Mucosa of rectum (tissue), 2 donors: ENCODE data around the gene TADA2B.

Experiments
- H3K27ac ChIP-seq, 2 donors: one replicate each; pipeline ENCODE4 v1.7.0; 2013; ENCODE audit warnings: inconsistent platforms in 2 of 2, low read depth in 2 of 2, low read length in 2 of 2
- H3K27me3 ChIP-seq, 2 donors: one replicate each; pipeline ENCODE4 v1.7.0; 2013; ENCODE audit warnings: low read length in 2 of 2; ENCODE audit not compliant: control insufficient read depth in 2 of 2, insufficient read depth in 2 of 2
- H3K36me3 ChIP-seq, 2 donors: one replicate each; pipeline ENCODE4 v1.7.0; 2013; ENCODE audit warnings: low read length in 2 of 2; ENCODE audit not compliant: control insufficient read depth in 2 of 2, insufficient read depth in 2 of 2
- H3K4me1 ChIP-seq, 2 donors: one replicate each; pipeline ENCODE4 v1.7.0; 2013; ENCODE audit warnings: low read length in 2 of 2, mild to moderate bottlenecking in 1 of 2; ENCODE audit not compliant: control insufficient read depth in 2 of 2, insufficient read depth in 2 of 2
- H3K4me3 ChIP-seq, 2 donors: one replicate each; pipeline ENCODE4 v1.7.0; 2013; ENCODE audit warnings: low read length in 2 of 2
- H3K9ac ChIP-seq, 2 donors: one replicate each; pipeline ENCODE4 v1.7.0; 2013; ENCODE audit warnings: low read length in 2 of 2, low read depth in 1 of 2, mild to moderate bottlenecking in 1 of 2
- H3K9me3 ChIP-seq, 2 donors: one replicate each; pipeline ENCODE4 v1.7.0; 2013; ENCODE audit warnings: low read length in 2 of 2; ENCODE audit not compliant: control insufficient read depth in 2 of 2
- donor health status: healthy.
- donor health status: Normal muscosa, but diverticular disease.

TADA2B gene

DNA sequence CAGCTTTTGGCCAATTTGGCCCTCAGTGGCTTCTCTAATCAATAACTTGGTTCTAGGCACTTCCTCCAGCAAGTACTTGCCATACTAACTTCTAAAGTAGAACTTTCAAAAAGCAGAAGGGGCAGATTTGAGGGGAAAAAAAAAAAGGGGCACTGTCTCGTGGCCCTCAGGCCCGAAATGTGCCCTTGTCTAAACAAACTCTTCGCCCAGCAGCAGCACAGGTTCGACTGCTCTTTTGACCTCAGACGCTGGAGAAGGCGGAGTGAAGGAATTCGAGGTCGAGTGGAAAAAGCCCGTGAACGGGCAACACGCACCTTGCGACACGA is 23.9 kb downstream of the TADA2B start:
- peak overlapping the region; percentile 89 to 90 for H3K4me3 ChIP-seq
- H3K36me3 ChIP-seq = peaks cover 11 to 20% of the 10 kb centered on the region in 2 donors
- no peaks in the 10 kb centered on the region for H3K9me3 ChIP-seq
- H3K4me1 ChIP-seq = peaks cover 11 to 17% of the 10 kb centered on the region in 2 donors
- no peaks in the 10 kb centered on the region for H3K27me3 ChIP-seq
- H3K9ac ChIP-seq = peak overlapping the region; percentile 66 to 84
- peak overlapping the region; percentile 74 to 86 for H3K27ac ChIP-seq

DNA sequence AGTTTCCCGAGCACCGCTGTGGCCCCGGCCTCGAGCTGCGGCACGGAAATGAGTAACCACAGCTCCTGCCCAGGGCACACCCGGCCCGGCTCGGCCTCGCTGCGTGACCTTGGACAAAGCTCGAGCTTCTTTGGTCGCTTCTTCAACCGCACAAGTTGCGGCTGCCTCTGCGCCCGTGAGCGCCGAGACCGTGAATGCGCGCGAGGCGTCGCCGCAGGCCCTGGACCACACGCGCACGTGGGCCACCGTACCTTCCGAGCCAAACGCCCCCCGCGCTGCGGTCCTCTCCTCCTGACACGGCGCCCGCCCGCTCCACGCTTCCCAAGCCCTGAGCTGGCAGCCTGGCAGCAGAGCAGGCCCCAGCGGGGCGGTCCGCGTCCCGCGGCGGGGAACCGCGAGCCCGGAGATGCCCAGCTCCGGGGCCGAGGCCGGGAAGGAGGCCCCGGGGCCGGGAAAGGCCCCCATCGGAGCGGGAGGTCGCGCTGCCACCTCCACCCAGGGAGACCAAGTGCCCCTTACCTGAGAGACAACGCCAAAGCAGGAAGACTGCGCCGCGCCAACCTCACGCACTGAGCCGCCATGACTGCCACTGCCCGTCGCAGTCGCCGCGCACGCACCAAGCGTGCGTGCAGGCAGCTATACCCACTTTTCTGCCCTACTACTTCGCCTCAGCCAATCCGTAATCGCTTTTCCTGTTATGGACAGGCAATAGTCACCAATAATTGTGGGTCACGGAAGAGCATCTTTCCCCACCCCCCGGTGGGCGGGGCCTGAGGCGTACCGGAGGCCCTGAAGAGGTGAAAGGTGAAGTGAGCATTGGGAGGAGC is 24.5 kb downstream of the TADA2B start, which contains the start of gene GRPEL1:
Gene GRPEL1 (minus strand): TSS at position 613 of the 827 bp plus-strand sequence. CDS start 32 bp downstream, at position 581.
- Histone ChIP-seq H3K4me3 (peak within 1 kb of the TSS; percentile 89 to 90), H3K9ac (peak within 1 kb of the TSS; percentile 72 to 84), H3K27ac (peak within 1 kb of the TSS; percentile 84 to 94), H3K36me3 (peaks cover 10 to 18% of the 10 kb centered on the region in 2 donors), H3K4me1 (peaks cover 11 to 17% of the 10 kb centered on the region in 2 donors), H3K9me3 (no peaks in the 10 kb centered on the region), H3K27me3 (no peaks in the 10 kb centered on the region)

DNA sequence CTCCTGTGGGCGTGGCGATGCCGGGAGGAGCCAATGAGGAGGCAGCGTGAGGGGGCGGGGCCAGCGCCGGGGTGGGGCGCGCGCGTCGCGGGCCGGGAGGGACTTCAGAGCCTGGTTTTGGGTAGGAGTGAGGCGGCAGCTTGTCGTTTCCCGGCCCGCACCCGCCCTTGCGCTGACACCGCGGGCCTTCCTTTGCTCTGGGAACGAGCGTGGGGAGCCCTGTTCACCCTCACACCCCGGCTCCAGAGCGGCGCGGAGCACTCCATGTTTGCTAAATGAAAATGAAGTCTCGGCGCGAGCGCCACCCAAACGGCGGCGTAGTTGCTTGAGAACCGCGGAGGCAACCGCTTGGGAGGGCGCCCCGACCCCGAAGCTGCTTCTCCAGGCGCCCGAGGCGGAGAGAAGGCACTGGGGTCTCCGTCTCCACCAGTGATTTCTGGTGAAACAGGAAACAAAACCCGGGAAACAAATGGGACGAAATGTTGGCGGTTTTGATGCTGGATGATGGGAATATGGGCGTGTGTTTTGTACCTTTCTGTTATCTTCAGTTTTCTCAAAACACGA is 25.2 kb downstream of the TADA2B start:
- H3K9me3 ChIP-seq = no peaks in the 10 kb centered on the region
- H3K27ac ChIP-seq = peak overlapping the region; percentile 84 to 94
- H3K27me3 ChIP-seq = no peaks in the 10 kb centered on the region
- H3K36me3 ChIP-seq = peaks cover 7 to 13% of the 10 kb centered on the region in 2 donors
- H3K9ac ChIP-seq = peak overlapping the region; percentile 72 to 82
- peak overlapping the region; percentile 64 to 89 for H3K4me3 ChIP-seq
- H3K4me1 ChIP-seq = peaks cover 11 to 17% of the 10 kb centered on the region in 2 donors

DNA sequence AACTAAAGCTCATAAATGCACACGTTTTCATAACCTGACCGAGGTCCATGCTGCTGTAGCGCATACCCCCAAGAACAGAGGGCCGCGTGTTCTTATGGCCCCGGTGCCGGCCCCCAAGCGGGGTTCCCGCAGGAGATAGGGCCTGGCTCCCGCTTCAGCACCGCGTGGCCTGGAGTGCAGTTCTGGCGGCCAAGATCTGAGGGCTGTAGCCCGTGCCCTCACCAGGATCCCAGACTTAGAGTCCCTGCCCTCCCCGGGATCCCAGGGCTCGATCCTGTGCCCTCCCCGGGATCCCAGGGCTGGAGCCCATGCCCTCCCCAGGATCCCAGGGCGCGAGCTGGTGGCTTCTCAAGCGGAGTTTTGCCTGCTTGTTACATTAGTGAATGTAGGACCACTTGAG is 25.7 kb downstream of the TADA2B start:
- no peaks in the 10 kb centered on the region for H3K27me3 ChIP-seq
- peak overlapping the region in 1 of 2 donors; percentile 94 for H3K27ac ChIP-seq
- H3K4me3 ChIP-seq = peak overlapping the region; percentile 64 to 81
- H3K9me3 ChIP-seq = no peaks in the 10 kb centered on the region
- H3K4me1 ChIP-seq = peaks cover 11 to 17% of the 10 kb centered on the region in 2 donors
- H3K9ac ChIP-seq = peak overlapping the region; percentile 72 to 82
- H3K36me3 ChIP-seq = peaks cover 2 to 8% of the 10 kb centered on the region in 2 donors

DNA sequence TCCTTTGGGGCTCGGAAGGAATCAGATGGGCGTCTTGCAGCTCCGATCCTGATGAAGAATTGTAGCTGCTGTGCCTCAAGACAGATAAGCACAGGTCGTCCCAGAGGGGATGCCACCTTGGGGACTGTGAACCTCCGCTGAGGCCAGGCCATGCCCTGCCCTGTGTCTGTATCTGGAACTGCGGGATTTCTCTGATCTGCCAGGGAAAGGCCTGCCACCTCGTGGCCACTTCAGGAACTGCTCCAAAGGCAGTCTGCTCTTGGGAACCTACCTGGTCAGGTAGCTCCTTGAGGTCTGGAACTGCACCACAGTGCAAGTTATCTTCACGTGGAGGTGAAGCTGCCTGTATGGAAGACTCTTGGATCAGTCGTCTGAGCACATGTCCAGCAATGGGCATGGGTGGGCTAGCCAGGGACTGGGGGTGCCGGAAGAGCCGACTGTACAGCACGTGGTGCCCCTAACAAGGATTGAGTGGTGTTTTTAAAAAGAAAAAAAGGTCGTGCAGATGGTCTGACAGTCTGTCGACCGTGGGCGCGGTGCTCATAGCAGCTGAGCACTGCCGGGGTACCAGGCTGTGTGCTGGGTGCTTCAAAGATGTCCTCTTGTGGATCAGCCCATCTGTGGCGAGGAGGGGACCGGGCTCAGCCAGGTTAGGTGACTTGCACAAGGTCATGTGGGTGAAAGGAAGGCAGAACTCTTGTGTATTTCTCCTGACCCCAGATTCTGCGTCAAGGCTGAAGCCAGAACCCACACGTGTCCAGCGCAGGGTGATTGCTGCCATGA is 27.7 kb downstream of the TADA2B start:
- Histone ChIP-seq H3K27ac (no peak overlapping the region), H3K36me3 (no peaks in the 10 kb centered on the region), H3K9me3 (no peaks in the 10 kb centered on the region), H3K9ac (no peak overlapping the region), H3K27me3 (no peaks in the 10 kb centered on the region), H3K4me1 (peaks cover 11 to 17% of the 10 kb centered on the region in 2 donors), H3K4me3 (no peak overlapping the region)

DNA sequence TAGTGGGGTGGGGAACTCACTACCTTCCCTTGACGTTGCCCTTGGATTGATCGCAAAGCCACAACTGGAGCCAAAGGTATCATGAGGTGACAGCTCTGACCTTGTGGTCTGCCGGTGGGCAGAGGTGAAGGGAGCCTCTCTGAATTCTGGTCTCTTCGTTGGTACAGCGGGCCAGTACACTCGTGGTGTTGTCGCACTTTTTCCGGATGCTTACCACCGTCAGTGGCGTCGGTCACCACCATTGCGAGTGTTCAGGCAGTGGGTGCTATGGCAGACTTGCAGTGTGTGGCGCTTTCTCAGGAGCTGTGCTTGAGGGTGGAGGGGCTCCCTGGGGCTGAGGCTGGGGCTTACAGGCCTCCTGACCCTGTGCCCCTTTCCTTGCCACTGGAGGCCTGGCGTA is 29.9 kb downstream of the TADA2B start:
- H3K27me3 ChIP-seq = no peaks in the 10 kb centered on the region
- H3K9me3 ChIP-seq = no peaks in the 10 kb centered on the region
- no peak overlapping the region for H3K27ac ChIP-seq
- H3K9ac ChIP-seq = no peak overlapping the region
- no peak overlapping the region for H3K4me3 ChIP-seq
- no peaks in the 10 kb centered on the region for H3K36me3 ChIP-seq
- H3K4me1 ChIP-seq = peaks cover 0 to 7% of the 10 kb centered on the region in 2 donors

DNA sequence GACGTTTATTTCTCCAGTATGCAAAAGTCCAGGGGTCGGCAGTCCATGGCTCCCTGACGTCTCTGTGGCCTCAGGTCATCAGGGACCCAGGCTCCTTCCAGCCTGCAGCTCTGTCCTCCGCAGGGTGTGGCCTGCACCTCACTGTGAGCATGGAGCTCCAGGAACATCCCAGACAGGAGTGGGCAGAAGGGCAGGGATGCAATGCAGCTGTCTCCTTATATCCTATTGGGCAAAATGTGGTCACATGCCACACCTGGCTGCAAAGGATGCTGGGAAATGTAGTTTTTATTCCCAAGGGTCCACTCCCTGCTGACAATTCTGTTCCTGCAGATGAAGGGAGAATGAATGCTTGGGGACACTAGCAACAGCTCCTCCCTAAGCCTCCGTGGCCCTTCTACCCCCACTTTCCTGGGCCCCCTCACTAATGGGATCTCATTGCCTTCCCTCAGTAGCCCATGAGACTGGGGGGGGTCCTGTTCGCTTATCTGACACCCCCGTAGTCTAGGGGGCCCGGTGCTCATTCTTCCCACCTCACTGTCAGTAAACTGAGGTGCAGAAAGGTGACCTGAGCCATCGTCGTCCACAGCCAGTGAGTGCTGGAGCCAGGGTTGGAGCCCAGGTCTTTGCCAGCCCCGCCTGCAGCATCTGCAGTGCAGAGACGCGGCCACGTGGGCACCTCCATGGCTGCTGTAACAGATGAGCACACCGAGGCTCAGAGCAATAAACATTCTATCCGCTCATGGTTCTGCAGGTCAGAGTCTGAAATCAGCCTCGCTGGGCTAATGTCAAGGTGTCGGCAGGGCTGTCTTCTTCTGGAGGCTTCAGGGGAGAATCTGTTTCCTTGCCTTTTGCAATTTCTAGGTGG is 30.6 kb downstream of the TADA2B start:
- Histone ChIP-seq H3K27me3 (no peaks in the 10 kb centered on the region), H3K4me1 (peaks cover 0 to 4% of the 10 kb centered on the region in 2 donors), H3K27ac (no peak overlapping the region), H3K36me3 (no peaks in the 10 kb centered on the region), H3K9me3 (no peaks in the 10 kb centered on the region), H3K4me3 (no peak overlapping the region), H3K9ac (no peak overlapping the region)

DNA sequence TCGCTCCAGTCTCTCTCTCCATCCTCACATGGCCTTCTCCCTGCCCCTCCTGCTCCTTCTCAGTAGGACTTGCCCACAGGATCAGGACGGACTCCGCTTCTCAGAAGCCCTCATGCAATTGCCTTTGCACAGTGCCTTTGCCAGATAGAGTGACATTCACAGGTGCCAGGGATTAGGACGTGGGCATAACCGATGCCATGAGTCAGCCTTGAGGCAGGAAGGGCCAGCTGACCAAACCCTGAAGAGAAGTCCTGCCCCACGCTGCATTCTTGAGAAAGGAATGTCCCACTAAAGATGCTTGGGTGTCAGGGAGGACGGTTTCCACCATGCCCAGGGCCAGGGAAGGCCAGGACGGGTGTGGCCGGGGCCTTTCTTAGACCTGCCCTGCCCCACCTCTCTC is 31.3 kb downstream of the TADA2B start:
- no peaks in the 10 kb centered on the region for H3K9me3 ChIP-seq
- no peak overlapping the region for H3K4me3 ChIP-seq
- no peak overlapping the region for H3K9ac ChIP-seq
- no peak overlapping the region for H3K27ac ChIP-seq
- H3K36me3 ChIP-seq = no peaks in the 10 kb centered on the region
- H3K27me3 ChIP-seq = no peaks in the 10 kb centered on the region
- H3K4me1 ChIP-seq = no peaks in the 10 kb centered on the region

DNA sequence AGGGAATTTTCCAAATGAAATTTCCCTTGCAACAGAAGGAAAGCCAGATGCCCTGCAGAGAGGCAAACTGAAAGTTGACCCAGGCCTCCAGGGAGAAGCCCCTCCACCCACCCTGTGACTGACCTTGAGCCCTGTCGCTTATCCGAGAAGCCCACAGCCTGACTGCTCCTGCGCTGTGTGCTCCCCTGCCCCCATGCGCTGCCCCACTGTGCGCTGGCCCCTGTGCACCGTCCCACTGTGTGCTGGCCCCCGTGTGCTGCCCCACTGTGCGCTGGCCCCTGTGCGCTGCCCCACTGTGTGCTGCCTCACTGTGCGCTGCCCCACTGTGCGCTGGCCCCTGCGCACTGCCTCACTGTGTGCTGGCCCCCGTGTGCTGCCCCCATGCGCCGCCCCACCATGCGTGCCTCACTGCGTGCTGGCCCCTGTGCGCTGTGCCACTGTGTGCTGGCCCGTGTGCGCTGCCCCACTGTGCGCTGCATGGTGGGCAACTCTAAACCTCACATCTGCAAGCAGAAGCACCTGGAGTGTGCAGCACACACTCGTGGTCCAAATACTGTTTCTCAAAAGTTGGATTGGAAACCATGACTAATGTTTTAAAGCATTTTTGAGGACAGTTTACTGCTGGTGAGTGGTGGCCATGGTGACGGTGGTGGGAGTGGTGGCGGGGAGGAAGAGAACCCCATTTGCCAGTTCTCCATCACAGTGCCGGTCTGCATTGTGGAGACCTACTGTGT is 33.0 kb downstream of the TADA2B start:
- H3K9ac ChIP-seq = no peak overlapping the region

More for the DNA sequence above, 33.0 kb downstream of the TADA2B start:
- Histone ChIP-seq H3K27me3 (no peaks in the 10 kb centered on the region), H3K4me1 (no peaks in the 10 kb centered on the region), H3K4me3 (no peak overlapping the region), H3K27ac (no peak overlapping the region), H3K36me3 (no peaks in the 10 kb centered on the region), H3K9me3 (no peaks in the 10 kb centered on the region)
